HG02571 (cell line): Measurements from ENCODE around the gene STAC3.
"Not testable (repeated sequence)": the region's sequence is repeated elsewhere in the genome, so short reads cannot be mapped to it uniquely, and the experiment has no call there.

Source experiments
- ATAC-seq: cut with Tn5 transposase; IDR thresholded peaks from one replicate; pipeline ENCODE4 v1.9.1; 2021; ENCODE audit warnings: mild to moderate bottlenecking, moderate library complexity; ENCODE audit not compliant: unreplicated experiment

Gene STAC3

DNA sequence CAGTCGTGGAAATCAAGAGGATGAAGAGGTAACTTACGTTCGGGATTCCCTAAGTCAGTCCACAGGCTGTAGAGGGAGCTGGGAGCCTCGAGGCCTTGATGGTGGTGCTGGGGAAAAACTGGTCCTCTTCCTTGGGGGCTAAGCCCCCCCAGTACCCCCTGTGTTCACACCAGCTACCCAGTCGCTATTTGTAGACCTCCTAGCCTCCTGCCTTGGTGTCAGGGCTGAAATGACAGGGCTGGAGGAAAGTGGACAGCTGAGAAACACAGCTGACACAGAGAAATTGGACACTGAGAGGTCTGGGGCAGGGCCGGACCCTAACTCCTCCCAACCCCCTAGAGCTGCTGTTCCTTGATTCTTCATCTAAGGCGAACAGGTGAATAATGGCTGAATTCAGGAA is at the start of gene STAC3:
STAC3 (minus strand) TSS at position 232 of the 400 bp plus-strand sequence. CDS start 1,551 bp downstream, outside the sequence.
- no peak for ATAC-seq

DNA sequence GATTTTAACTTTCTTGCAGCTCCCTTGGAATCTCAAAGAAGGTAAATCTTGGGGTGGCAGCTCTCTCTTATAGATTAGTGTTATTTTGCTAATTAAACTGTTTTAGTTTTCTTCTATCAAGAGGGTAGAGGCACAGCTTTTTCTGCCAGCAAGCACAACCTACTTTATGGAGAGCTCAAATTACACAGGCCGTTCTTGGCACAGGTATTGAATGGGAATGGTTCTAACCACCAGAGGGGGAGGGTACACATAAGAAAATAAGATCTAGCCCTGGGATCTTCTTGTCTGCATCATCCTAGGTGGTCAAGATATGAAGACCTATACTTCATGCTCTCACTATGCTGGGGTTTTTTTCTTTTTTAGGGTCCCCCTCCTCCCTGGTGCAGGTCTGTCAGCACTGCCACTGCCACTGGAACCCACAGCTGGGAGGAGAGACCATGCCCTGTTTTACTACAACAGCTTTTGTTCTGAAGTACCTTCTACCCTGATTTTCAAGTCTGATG is 48.6 kb upstream of the STAC3 start:
- no peak for ATAC-seq

DNA sequence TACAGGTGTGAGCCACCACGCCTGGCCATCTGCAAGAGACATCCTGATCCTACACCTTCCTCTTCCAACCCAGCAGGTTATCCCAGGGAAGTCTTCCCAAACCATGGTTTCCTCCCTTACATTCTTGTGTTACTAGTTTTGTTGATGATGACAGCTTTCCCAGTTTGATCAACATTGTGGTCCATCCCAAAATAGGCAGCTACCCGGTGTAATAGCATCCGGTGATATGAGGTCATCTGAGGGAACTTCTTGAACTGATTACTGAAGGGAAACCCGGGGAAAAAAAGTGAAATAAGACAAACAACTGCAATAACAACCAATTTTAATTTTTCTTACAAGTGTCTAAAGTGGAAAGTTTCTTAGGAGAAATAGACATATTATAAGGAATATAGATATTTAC is 45.3 kb upstream of the STAC3 start:
- ATAC-seq, result no peak

DNA sequence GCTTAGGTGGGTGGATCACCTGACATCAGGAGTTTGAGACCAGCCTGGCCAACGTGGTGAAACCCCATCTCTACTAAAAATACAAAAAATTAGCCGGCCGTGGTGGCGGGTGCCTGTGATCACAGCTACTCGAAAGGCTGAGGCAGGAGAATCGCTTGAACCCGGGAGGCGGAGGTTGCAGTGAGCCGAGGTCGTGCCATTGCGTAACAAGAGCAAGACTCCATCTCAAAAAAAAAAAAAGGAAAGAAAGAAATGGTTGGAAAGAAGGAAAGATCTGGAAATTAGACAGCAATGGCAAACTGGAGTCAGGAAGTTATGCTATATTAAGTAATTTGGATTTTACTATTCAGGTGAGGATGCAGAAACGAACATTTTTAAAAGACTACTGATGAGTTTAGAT is 31.1 kb upstream of the STAC3 start:
- ATAC-seq, result not testable (repeated sequence)

DNA sequence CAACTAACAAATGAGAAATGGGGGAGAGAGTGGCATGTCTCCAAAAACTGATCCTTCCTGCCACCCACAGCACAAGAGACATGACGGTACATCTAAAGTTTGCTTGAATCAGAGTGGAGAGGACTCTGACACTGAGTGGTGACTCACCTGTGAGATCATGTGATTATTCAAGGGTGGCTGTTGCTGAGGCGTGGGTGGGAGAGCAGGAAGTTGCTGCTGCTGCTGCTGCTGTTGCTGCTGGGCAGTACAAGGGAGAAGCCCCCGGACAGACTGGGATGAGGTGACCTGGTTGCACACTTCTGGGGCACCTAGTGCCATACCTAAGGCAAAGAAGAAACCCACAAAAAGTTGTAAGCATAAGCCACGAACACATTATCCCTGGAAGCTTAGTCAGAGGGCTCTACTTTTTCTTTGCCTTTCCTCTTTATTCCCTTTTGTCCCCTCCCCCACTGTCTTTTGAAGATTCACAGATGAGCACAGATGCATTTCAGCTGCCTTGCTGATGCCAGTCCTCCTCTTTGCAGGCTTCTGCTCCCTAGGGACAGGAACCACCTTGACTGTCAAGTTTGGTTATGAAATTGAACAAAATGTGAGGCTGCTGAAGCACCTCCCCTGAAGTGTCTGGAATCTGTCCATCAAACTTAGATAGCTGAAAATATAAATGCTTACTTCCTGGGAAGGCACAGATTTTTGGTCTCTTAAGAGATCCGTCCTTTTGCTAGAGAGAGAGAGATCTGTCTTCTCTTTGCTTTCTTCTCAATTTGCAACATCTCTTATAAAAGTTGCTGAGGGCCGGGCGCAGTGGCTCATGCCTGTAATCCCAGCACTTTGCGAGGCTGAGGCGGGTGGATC is 29.4 kb upstream of the STAC3 start:
- peak; percentile 97 for ATAC-seq

DNA sequence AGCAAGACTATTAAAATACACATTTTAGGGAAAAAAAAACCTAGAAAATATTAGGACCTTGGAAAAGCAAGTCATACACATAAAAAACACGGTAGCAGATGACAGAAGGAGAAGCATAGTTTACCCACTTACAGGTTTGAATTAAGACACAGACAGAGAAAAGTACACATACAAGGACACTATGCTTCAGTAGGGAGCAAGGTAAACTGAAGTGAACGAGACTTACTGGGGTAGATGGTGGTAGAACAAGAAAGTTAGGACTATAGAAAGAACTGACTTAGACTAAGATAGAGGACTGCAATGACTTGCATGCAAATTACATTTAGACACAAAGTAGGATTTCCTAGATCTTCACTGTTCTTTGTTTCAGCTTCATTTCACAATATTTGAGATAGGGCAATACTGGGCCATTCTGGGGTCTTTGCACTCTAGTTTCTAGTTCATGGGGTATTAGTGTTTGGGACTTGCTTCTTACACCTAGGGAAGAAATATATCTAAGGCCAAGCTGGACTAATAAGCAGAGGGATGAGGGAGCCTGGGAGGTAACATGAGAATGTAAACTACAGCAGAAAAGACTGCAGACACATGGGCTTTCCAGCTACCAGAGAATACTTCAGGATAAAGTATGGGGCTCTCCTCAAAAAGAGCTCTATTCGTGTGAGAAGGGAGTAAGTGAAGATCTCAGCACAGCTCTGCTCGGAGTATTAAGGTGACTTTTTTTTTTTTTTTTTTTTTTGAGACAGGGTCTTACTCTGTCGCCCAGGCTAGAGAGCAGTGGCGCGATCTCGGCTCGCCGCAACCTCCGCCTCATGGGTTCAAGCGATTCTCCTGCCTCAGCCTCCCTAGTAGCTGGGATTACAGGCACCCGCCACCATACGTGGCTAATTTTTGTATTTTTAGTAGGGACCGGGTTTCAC is 27.7 kb upstream of the STAC3 start:
- ATAC-seq, result no peak

DNA sequence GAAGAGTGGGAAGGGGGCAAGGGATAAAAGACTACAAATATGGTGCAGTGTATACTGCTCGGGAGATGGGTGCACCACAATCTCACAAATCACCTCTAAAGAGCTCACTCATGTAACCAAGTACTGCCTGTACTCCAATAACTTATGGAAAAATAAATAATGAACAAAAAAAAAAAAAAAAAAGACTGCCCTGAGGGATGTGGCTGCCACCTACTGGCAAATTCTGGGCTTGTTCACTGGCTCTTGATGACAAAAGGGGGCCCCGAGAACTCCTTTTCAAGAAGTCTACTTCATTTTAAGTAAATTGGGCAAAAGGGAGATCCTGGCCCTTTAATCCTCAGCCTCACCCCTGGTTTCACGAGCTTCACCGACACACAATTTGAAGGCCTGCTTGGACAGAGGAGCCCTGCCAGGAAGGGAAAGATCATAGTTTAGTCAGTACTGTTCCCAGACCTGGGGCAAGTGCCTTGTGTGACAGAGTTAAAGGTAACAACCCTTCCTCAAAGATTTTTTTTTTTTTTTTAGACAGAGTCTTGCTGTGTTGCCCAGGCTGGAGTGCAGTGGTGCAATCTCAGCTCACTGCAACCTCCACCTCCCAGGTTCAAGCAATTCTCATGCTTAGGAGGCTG is 26.1 kb upstream of the STAC3 start:
- no peak for ATAC-seq

DNA sequence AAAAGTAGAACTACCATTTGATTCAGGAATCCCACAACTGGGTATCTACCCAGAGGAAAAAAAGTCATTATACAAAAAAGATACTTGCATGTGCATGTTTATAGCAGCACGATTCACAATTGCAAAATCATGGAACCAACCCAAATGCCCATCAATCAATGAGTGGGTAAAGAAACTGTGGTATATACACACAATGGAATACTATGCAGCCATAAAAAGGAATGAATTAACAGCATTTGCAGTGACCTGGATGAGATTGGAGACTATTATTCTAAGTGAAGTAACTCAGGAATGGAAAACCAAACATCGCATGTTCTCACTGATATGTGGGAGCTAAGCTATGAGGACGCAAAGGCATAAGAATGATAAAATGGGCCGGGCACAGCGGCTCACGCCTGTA is 25.2 kb upstream of the STAC3 start:
- not testable (repeated sequence) for ATAC-seq

DNA sequence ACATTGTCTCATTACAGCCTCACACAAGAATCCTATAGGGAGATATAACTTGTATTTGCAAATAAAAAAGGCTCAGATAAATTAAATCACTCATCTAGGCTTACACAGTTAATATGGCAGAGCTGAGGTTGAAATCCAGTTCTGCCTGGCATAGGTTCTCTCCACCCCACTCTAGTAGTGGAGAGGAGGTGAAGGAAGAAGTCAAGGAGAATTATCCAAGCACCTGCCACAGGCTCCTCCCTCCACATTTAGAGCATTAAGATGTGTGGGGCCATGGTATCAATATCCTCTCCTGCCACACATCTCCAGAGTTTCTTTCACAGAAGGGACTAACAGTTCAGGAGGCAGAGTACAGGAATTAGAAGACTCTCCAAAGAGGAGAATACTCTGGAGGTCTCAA is 22.5 kb upstream of the STAC3 start:
- no peak for ATAC-seq

DNA sequence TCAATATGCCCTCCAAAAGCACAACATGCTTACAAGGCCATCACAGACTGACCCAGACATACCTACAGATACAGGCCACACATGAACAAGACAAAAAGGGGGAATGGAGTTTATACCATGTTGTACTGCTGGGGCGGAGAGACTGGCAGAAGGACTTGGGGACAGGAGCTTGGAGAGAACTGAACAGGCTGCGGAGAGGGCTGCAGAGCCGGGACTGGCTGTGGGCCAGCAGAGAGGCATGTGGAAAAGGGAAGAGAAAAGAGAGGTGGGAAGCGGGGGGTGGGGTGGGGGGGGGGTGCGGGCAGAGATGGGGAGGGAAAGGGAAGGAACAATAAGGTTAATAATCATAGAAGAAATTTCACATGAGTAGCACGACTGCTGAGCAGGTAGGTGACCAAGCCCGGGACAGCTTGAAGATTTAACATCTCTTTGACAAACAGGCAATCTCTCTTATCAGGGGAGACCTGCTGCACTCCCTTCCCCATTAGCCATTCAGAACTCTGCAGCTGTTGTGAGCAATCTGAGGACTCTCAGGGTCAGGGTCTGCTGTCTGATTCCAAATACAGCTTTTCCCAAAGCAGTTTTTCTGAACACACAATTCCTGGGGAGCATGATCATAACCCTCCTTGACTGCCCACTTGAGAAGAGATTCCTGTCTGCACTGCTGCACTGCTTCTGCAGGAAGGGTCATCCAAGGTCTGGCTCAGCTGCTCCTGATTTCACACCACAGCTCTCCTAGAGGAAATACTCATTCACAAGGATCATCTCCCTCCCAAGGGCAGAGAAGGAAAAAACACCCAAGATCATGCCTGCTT is 21.6 kb upstream of the STAC3 start:
- no peak for ATAC-seq

DNA sequence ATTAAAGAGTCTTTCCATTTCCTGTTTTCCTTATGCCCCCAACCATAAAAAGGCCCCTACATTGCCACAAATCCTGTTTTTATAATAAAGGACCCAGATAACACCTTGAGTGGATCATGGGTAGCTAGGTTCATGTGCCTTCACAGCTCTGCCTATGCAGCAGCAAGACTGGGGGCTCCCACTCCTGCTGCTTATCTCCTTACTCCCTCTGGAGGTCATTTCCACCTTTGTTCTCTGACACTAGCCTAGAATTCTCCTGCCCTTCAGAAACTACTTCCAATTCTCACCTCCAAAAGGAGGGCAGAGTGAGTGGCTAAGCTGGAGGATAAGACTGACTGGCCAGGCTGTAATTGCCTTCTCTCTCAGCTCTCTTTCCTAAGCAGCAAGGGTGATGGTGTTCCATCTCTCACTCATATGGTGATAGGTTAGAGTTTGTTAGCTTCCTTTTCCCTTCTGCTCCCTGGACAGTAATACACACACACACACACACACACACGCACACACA is 20.0 kb upstream of the STAC3 start:
- no peak for ATAC-seq

DNA sequence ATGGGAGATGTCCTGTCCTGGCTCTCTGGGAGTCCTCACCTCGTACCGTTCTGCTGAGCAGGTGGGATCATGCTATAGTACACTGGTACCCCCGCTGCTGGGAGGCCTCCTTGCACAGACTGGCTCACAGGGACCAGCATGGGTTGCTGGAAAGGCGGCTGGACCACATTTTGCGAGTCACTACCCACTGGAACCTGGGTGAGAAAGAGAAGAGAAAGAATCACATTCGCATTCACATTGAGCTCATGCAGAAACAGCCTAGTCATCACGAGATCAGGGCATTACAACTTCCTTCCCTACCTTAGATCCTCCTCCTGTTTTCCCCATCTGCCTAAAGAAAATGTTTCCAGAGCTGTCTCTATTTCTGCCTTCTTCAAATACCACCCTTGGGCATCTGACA is 17.3 kb upstream of the STAC3 start:
- no peak for ATAC-seq

DNA sequence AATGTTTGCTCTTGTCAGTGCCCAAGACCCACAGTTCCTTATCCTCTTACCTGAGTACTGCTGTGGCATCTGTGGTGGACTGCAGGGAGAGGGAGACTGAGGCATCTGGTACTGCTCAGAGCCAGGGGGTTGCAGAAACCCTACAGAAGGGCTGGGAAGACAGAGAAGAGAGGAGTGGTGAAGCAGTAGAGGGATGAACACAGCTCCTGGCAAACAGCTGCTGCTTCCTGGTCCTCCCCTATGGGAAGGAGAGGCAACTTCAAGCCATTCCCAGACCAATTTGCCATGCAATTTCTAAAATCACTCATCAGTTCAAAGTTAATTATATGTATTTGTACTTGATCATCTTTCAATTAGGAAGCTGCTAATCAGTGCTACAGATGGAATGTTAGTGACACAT is 15.7 kb upstream of the STAC3 start:
- no peak for ATAC-seq

DNA sequence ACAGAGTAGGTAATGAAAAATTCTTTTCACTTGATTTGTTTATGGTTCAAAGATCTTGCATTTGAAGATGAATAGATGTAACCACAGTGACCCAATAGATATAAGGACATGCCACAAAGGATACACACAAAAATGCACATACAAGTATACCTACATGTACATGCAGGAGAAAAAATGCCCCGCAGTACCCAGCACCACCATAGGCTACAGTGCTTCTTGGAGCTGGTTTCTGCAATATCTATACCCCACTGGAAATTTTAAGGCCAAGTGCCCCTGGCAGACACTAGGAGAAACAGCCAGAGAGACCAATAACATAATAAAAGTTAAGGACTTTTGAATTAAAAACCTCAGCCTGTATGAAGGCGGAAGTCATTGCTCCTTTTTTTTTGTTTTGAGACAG is 12.1 kb upstream of the STAC3 start:
- ATAC-seq, result no peak

DNA sequence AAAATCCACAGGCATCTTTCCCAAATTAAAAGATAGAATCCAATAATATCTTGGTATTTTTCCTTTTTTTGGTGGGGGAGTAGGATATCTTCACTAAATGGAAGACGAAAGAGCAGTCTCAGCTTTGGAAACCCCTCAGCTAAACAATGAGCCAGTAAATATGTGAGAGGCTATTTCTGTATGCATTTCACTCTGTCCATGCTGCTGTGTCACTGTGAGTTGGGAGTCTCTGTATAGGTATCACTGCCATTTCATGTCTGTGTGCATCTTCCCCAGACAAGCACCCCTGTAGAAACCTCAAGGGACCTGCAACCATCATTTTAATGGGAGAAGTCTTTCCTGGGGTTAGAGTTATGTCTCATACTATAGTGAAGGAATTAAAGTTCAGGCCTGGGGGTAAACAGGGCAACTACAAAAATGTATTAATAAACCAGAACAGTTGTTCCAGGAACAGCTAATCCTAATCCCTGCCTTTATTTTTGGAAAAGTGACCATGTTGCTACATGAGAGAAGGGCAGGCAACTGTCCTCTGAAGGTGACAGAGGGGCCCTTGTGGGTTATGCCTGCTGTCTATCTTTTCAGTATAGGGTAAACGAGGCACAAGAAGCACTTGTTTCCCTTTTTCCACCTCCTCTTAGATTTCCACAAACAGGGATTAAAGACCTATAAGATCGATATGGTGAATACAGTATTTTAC is 11.3 kb upstream of the STAC3 start:
- no peak for ATAC-seq

DNA sequence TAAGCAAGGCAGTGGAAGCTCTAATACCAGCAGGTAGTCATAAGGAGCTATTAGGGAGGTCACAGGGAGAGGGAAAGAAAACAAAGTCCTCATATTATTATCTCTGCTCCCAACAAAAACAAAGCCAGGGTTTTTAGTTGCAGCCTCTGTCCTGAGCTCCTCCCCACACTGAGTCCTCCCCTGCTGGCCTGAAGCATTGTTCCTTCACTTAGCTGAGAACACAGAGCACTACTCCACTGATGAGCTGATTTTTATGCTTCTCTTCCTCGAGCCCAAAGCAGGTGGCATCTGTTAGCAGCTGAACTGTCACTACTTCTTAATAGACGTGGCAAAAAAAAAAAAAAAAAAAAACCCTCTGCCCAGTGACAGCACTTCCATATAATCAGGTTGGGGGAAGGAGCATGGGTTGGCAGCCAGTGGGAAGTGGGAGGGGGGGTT is 10.5 kb upstream of the STAC3 start:
- no peak for ATAC-seq

DNA sequence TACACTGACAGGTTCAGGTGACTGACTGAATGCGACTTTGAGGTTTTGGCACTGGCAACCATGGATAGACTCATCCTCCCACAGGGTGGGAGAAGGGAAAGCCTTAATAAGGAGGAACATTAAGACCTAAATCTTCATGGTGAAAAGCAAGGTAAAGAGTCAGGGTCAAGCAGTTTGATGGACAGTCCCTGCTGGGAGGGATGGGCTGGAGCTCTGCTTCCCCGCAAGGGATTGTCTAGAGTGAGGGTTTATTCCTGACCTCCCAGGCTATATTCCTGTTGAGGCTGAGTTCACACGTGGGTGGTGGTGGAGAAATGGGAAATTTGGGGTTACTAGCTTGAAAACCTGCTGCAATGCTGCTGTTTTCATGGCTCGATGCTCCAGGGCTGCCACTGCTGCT is 9.4 kb upstream of the STAC3 start:
- no peak for ATAC-seq

DNA sequence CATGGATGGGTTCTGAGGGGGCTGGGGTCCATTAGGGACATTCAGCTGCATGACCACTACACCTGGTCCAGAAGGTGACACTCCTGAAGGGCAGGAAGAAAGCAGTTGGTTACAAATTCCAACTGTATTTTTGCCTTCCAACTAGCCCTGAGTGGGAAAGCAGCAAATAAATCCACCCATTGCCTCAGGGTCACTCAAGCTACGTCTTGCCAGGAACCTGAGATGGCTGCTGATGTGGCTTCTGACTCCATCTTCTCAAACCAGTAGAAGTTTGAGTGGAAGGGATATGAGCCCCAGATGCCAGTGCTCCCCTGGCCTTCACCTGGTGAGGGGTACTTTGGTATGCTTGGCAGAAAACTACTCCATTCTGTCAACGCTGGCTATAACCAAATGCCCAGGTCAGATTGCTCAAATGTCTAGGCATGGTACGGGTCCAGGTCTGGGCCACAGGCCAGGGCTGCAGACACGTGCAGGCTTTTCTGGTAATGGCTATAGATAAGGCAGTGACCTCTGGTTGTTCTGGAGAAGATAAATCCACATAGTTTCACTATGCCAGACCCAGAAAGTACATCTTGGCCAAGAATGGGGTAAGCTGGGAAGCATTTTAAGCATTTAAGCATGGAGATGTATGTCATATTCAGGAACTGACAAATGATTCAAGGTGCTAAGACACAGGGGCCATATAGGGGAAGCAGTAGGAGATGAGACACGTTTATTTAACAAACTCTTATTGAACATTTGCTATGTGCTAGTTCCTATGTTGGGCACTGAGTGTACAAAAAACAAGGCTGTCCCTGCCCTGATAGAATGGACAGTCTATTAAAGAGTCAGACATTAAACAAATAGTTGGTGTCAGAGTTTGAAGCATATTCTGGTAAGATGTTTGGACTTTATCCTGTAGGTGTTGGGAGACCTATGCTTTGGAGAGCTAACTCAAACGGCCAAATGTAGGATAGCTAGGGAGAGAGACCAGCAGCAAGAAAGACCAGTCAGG is 8.3 kb upstream of the STAC3 start:
- no peak for ATAC-seq
